Pancreas (tissue), 10 donors: ENCODE data around the gene GSTM3. TPM values are rescaled to one million over a fixed set of nuclear protein-coding genes. Genes with fewer than 3 reads are reported as not detected.
"Not testable (repeated sequence)": the region's sequence is repeated elsewhere in the genome, so short reads cannot be mapped to it uniquely, and the experiment has no call there.

Source experiments
- ATAC-seq, 4 donors: fragments of 200-7000 bp; cut with Tn5 transposase; one replicate each; pipeline versions ENCODE4 v1.8.0 to v1.9.1; 2020; ENCODE audit warnings: mild to moderate bottlenecking in 4 of 4, moderate library complexity in 4 of 4
- DNase-seq, 6 donors: peaks; one replicate each; pipeline ENCODE4 v3.0.0-alpha.2; 2020
- FAIRE-seq: peaks from 2 replicates; lab custom pipeline; 2012; peaks lifted over from hg19 to GRCh38; lab: Jason Lieb, UNC
- H3K27ac ChIP-seq, 4 donors: fragments of 200-600 bp; sonication (generic); 1 replicate in 3 of 4; 2 replicates in 1 of 4; pipeline versions ENCODE4 v1.5.0 to v1.8.0; 2020
- H3K27me3 ChIP-seq, 4 donors: fragments of 200-600 bp; one replicate each; pipeline ENCODE4 v1.8.0; 2021
- H3K36me3 ChIP-seq, 3 donors: fragments of 200-600 bp; sonication (generic) in 1 of 3; one replicate each; pipeline versions ENCODE4 v1.5.0 to v1.8.0; 2020 to 2021
- H3K4me1 ChIP-seq, 3 donors: fragments of 200-600 bp; one replicate each; pipeline ENCODE4 v1.8.0; 2021
- H3K4me3 ChIP-seq, 4 donors: fragments of 200-600 bp; sonication (generic) in 2 of 4; one replicate each; pipeline versions ENCODE4 v1.5.0 to v1.8.0; 2020 to 2021
- H3K9me3 ChIP-seq, 4 donors: fragments of 200-600 bp; one replicate each; pipeline ENCODE4 v1.8.0; 2021
- WGBS, 2 donors: extraction: QIAGEN DNeasy Blood & Tissue Kit; methylation state at CpG; one replicate each; pipeline ENCODE4 v1.1.7; 2013; 5-methylcytosine and 5-hydroxymethylcytosine counted together
- intact Hi-C, 3 donors: fragments of 100-400 bp; cut with DNase I; formaldehyde crosslinking; loops; one replicate each; pipeline versions ENCODE4 v1.11.1 to v1.14.2; 2022
- polyA plus RNA-seq, 2 donors: library from polyadenylated mRNA; stranded (reverse); fragments of 200-250 nt; gene quantifications; one replicate each; pipeline ENCODE4 v1.2.3, GENCODE V29; 2013
- total RNA-seq, 6 donors: library from RNA; stranded (reverse); fragmentation: NEBNext Ultra II Directional in 4 of 6; extraction: Animal tissue kit (Norgen Biotek cat#: 25700) in 4 of 6; gene quantifications; one replicate each; pipeline versions ENCODE4 v1.2.1 to v1.2.4, GENCODE V29; 2021 to 2023
- TF ChIP-seq, protein P1 (sequence below), 4 donors: fragments of 200-600 bp; sonication (generic) in 3 of 4; IDR thresholded peaks; one replicate each; pipeline versions ENCODE4 v1.5.0 to v1.8.0; 2021; ENCODE audit warnings: antibody characterized with exemption in 4 of 4
- donor health status: healthy with polysubstance abuse.
- donor health status: DM: no; HTN: no; CAD: no; lungs with moderate emphysema.
- donor health status: DM: no; HTN: no; CAD: no.
- donor health status: control.
- donor health status: control.
- donor health status: Bipolar disorder and iron deficiency.
- donor health status: DM: yes; HTN: yes; CAD: no.
- donor health status: DM: no; HTN: no; CAD: no.
- donor health status: DM: no; HTN: no; CAD: no.
- donor health status: DM: yes; HTN: yes; CAD: no.

The GSTM3 gene
- total and polyA plus RNA-seq, 8 donors, result 13.9 to 58.1 (median 24.7) TPM

DNA sequence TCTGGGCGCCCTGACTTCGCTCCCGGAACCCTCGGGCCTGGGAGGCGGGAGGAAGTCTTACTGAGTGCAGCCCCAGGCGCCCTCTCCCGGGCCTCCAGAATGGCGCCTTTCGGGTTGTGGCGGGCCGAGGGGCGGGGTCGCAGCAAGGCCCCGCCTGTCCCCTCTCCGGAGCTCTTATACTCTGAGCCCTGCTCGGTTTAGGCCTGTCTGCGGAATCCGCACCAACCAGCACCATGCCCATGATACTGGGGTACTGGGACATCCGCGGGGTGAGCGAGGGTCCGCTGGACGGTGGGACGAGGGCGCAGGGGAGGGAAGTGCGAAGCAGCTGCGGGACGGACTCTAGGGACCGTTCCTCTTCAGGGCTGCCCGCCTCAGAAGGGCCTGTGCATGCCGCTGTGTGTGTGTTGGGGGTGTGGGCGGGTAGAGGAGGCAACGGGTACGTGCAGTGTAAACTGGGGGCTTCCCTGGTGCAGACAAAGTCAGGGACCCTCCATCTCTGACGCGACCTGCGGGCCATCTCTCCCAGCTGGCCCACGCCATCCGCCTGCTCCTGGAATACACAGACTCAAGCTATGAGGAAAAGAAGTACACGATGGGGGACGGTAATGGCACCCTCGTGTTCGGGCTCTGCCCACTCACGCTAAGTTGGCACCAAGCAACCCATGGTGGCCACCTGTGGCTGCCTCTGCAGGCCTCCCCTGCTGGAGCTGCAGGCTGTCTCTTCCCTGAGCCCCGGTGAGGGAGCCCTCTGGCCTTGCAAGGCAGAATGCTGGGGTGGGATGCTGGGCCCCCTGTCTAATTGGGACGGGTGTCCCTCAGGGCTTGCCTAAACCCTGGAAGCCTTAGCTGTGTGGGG, 53.0 kb downstream of the GSTM3 start, which contains the start of gene GSTM1:
Gene GSTM1, plus strand, starts transcription at position 177 of the 859 bp plus-strand sequence. Its CDS starts 57 bp downstream, at position 234.
- 0 to 2% methylated on average over 23 to 46 of the region's 46 CpGs for WGBS, 2 donors
- no peak for FAIRE-seq
- peak in 2 of 4 donors; percentile 98 to 99 for ATAC-seq
- no peaks in the 10 kb centered on the region for H3K27me3 ChIP-seq
- peak within 1 kb of the TSS in 1 of 4 donors; percentile 87 for H3K27ac ChIP-seq
- peak in 3 of 6 donors; percentile 79 to 92 (median 91) for DNase-seq
- intact Hi-C loops, result no loop called here
- H3K4me1 ChIP-seq, result no peaks in the 10 kb centered on the region
- H3K4me3 ChIP-seq, result peak within 1 kb of the TSS in 2 of 4 donors; percentile 12 to 54
- H3K9me3 ChIP-seq, result no peaks in the 10 kb centered on the region
- H3K36me3 ChIP-seq, result no peaks in the 10 kb centered on the region
- TF ChIP-seq, protein P1, sequence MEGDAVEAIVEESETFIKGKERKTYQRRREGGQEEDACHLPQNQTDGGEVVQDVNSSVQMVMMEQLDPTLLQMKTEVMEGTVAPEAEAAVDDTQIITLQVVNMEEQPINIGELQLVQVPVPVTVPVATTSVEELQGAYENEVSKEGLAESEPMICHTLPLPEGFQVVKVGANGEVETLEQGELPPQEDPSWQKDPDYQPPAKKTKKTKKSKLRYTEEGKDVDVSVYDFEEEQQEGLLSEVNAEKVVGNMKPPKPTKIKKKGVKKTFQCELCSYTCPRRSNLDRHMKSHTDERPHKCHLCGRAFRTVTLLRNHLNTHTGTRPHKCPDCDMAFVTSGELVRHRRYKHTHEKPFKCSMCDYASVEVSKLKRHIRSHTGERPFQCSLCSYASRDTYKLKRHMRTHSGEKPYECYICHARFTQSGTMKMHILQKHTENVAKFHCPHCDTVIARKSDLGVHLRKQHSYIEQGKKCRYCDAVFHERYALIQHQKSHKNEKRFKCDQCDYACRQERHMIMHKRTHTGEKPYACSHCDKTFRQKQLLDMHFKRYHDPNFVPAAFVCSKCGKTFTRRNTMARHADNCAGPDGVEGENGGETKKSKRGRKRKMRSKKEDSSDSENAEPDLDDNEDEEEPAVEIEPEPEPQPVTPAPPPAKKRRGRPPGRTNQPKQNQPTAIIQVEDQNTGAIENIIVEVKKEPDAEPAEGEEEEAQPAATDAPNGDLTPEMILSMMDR (IDR thresholded peaks at IDR 0.05), result no peak

DNA sequence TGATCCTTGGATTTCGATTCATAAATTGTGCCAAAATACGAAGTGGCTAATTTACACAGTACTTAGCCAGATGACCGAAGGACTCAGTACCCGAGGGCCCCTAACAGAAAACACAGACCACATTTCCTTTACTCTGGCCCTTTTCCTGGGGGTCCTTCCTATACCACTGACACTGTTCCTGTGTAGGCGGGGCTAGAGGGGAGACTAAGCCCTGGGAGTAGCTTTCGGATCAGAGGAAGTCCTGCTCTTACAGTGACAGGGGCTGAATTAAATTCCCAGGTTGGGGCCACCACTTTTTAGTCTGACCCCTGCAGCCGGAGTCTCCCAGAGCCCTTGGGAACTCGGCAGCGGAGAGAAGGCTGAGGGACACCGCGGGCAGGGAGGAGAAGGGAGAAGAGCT, 53.7 kb downstream of the GSTM3 start:
- not testable (repeated sequence) for FAIRE-seq

DNA sequence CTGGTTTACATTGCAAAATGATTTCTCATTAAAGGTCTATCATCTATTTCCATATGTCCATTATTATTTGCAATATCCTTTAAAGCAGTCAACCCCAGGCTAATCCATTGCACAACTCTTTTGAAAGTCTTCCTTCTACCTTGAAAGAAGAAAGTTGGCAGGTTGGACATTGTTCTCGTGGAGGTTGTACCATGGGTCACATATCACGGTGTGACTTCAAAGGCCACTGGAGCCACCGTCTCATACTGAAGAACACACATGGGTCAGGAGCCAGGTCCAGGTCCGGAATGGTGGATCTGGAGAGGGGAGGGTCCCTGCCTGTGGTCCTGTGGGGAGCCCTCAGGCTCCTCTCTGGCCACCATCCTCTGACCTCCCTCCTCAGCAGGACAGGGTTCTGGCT, 54.9 kb downstream of the GSTM3 start:
- H3K27ac ChIP-seq, FAIRE-seq: not testable (repeated sequence)

More for the DNA sequence above, 53.7 kb downstream of the GSTM3 start:
- Histone ChIP-seq H3K4me3 (peak overlapping the region in 1 of 4 donors; percentile 54), H3K27ac (peak overlapping the region in 1 of 4 donors; percentile 87)
- H3K4me1 ChIP-seq, H3K9me3 ChIP-seq, DNase-seq, H3K36me3 ChIP-seq, H3K27me3 ChIP-seq, intact Hi-C loops: not testable (repeated sequence)
- WGBS, 2 donors, result 38 to 47% methylated on average over 6 to 11 of the region's 11 CpGs
- ATAC-seq, result peak in 2 of 4 donors; percentile 1 to 21

DNA sequence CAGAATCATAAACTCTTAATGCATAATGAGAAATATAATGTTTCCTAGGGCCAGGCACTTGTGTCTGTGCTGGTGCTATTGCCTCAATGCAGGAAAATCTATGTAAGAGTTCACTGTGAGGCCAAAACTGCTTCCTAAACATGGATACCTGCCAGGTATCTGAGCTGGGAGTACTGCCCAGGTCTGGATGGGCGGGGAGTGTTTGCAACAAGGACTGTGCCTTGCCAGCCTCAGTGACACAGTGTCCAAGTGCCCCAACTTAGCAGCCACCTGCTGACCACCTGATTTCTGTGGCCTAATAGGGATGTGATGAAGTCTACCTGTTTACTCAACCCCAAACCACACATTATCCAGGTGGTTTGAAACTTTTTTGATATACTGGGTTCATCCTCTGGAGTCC, 55.4 kb downstream of the GSTM3 start:
- peak in 1 of 6 donors; percentile 35 for DNase-seq
- ATAC-seq, result peak in 2 of 4 donors; percentile 47 to 51
- H3K9me3 ChIP-seq, H3K4me1 ChIP-seq, H3K4me3 ChIP-seq, H3K36me3 ChIP-seq, H3K27me3 ChIP-seq, FAIRE-seq, H3K27ac ChIP-seq, intact Hi-C loops: not testable (repeated sequence)
- 23 to 43% methylated on average over 1 of the region's 1 CpG for WGBS, 2 donors

More for the DNA sequence above, 54.9 kb downstream of the GSTM3 start:
- H3K27me3 ChIP-seq, H3K4me3 ChIP-seq, intact Hi-C loops, H3K9me3 ChIP-seq, ATAC-seq, H3K36me3 ChIP-seq, H3K4me1 ChIP-seq, DNase-seq: not testable (repeated sequence)
- 75 to 79% methylated on average over 2 to 4 of the region's 4 CpGs for WGBS, 2 donors

DNA sequence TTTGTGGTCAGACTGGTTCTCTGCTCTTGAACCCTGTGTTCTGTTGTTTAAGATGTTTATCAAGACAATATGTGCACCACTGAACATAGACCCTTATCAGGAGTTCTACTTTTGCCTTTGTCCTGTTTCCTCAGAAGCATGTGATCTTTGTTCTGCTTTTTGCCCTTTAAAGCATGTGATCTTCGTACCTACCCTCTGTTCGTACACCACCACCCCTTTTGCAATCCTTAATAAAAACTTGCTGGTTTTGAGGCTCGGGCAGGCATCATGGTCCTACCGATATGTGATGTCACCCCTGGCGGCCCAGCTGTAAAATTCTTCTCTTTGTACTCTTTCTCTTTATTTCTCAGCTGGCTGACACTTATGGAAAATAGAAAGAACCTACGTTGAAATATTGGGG, 56.1 kb downstream of the GSTM3 start:
- H3K27me3 ChIP-seq, H3K36me3 ChIP-seq, H3K4me1 ChIP-seq, ATAC-seq, FAIRE-seq, H3K4me3 ChIP-seq, H3K27ac ChIP-seq, DNase-seq, H3K9me3 ChIP-seq, intact Hi-C loops: not testable (repeated sequence)
- WGBS, 2 donors, result 90 to 93% methylated on average over 6 of the region's 6 CpGs

Other genes starting within 250 kb of the GSTM3 start
- gene CYB561D1, start 246.9 kb downstream of the GSTM3 start, total RNA-seq, result 10 to 100 TPM in 3 of 6 donors, 1 to 10 TPM in 3; 8.1 to 11.6 (median 9.7) TPM
- 1 to 10 TPM; 5.1 to 7.1 TPM for gene CYB561D1, start 246.9 kb downstream of the GSTM3 start, polyA plus RNA-seq
- gene AMIGO1, start 231.3 kb downstream of the GSTM3 start, total RNA-seq, result 1 to 10 TPM; 4.4 to 5.8 (median 5.3) TPM
- 1 to 10 TPM; 1.6 to 4.9 TPM for gene AMIGO1, start 231.3 kb downstream of the GSTM3 start, polyA plus RNA-seq
- under 1 TPM in 1 of 6 donors, not detected in 5; 0.09 TPM for gene GPR61, start 201.2 kb downstream of the GSTM3 start, total RNA-seq
- gene GPR61, start 201.2 kb downstream of the GSTM3 start, polyA plus RNA-seq, result under 1 TPM in 1 of 2 donors, not detected in 1; 0.19 TPM
- gene GNAI3, start 192.4 kb downstream of the GSTM3 start, total RNA-seq, result 1 to 10 TPM; 2.5 to 3.9 (median 3.1) TPM
- 1 to 10 TPM; 1.1 to 1.9 TPM for gene GNAI3, start 192.4 kb downstream of the GSTM3 start, polyA plus RNA-seq
- gene GNAT2, start 121.4 kb downstream of the GSTM3 start, total RNA-seq, result under 1 TPM in 1 of 6 donors, not detected in 5; 0.60 TPM
- under 1 TPM in 1 of 2 donors, not detected in 1; 0.82 TPM for gene GNAT2, start 121.4 kb downstream of the GSTM3 start, polyA plus RNA-seq
- gene AMPD2, start 121.2 kb downstream of the GSTM3 start, total RNA-seq, result 10 to 100 TPM; 17.6 to 48.5 (median 26.1) TPM
- 10 to 100 TPM; 40.3 to 57.3 TPM for gene AMPD2, start 121.2 kb downstream of the GSTM3 start, polyA plus RNA-seq
- 10 to 100 TPM; 13.4 to 36.6 (median 16.5) TPM for gene GSTM4, start 84.9 kb downstream of the GSTM3 start, total RNA-seq
- 10 to 100 TPM; 24.4 to 32.8 TPM for gene GSTM4, start 84.9 kb downstream of the GSTM3 start, polyA plus RNA-seq
- gene GSTM2, start 73.0 kb downstream of the GSTM3 start, total RNA-seq, result 10 to 100 TPM; 10.4 to 47.5 (median 27.6) TPM
- gene GSTM2, start 73.0 kb downstream of the GSTM3 start, polyA plus RNA-seq, result 100 to 1,000 TPM; 139 to 193 TPM
- 10 to 100 TPM in 3 of 6 donors, not detected in 3; 23.3 to 32.1 (median 26.9) TPM for gene GSTM1, start 53.2 kb downstream of the GSTM3 start, total RNA-seq
- 10 to 100 TPM; 21.7 to 41.8 TPM for gene GSTM1, start 53.2 kb downstream of the GSTM3 start, polyA plus RNA-seq
- 1 to 10 TPM in 3 of 6 donors, under 1 TPM in 3; 0.42 to 4.5 (median 1.1) TPM for gene GSTM5, start 28.8 kb downstream of the GSTM3 start, total RNA-seq
- gene GSTM5, start 28.8 kb downstream of the GSTM3 start, polyA plus RNA-seq, result 1 to 10 TPM; 3.0 to 3.8 TPM
- gene EPS8L3, start 22.9 kb upstream of the GSTM3 start, total RNA-seq, result 1 to 10 TPM in 5 of 6 donors, under 1 TPM in 1; 0.39 to 3.2 (median 1.4) TPM
- 1 to 10 TPM in 1 of 2 donors, under 1 TPM in 1; 0.46 to 4.3 TPM for gene EPS8L3, start 22.9 kb upstream of the GSTM3 start, polyA plus RNA-seq
- 10 to 100 TPM in 4 of 6 donors, 1 to 10 TPM in 2; 6.7 to 38.3 (median 13.4) TPM for gene CSF1, start 169.8 kb upstream of the GSTM3 start, total RNA-seq
- gene CSF1, start 169.8 kb upstream of the GSTM3 start, polyA plus RNA-seq, result 10 to 100 TPM; 15.5 to 16.5 TPM
- gene AHCYL1, start 243.7 kb upstream of the GSTM3 start, total RNA-seq, result 10 to 100 TPM; 44.5 to 85.5 (median 50.1) TPM
- 10 to 100 TPM; 29.8 to 55.1 TPM for gene AHCYL1, start 243.7 kb upstream of the GSTM3 start, polyA plus RNA-seq